T-cell (primary cell): ENCODE data around the gene SHC3. TPM values are rescaled to one million over a fixed set of nuclear protein-coding genes. Genes with fewer than 3 reads are reported as not detected.

Source experiments
- ATAC-seq, 4 experiments: fragments of 200-7000 bp in 3 of 4; fragments of 150-1000 bp in 1 of 4; cut with Tn5 transposase; replicated peaks in 1 of 4; 1 replicate in 3 of 4; 2 replicates in 1 of 4; pipeline ENCODE4 v1.10.0; 2021; ENCODE audit warnings: moderate library complexity in 3 of 4, mild to moderate bottlenecking in 2 of 4, moderate number of reproducible peaks in 1 of 4
- CTCF ChIA-PET, 2 donors: fragments of 300-600 bp; sonication (Branson Sonifier 250); formaldehyde crosslinking; loops; one replicate each; lab custom pipeline; 2022; ENCODE audit warnings: antibody characterized with exemption in 2 of 2; lab: Charles Lee
- POLR2A ChIA-PET, 2 donors: fragments of 300-600 bp; sonication (Branson Sonifier 250); formaldehyde crosslinking; loops; one replicate each; lab custom pipeline; 2022; ENCODE audit warnings: antibody characterized with exemption in 2 of 2; lab: Charles Lee
- DNase-seq, 35 experiments: peaks; one replicate each; pipeline versions ENCODE4 v3.0.0 to v3.0.0-alpha.2; 2013 to 2023
- H3K27ac ChIP-seq: one replicate; pipeline ENCODE4 v1.5.1; 2013; ENCODE audit warnings: low read length
- H3K27me3 ChIP-seq, 2 experiments: replicated peaks in 1 of 2; 1 replicate in 1 of 2; 2 replicates in 1 of 2; pipeline versions ENCODE4 v1.6.1 to v1.7.0; 2013; ENCODE audit warnings: low read length in 1 of 2, mixed read lengths in 1 of 2; ENCODE audit not compliant: control insufficient read depth in 2 of 2, insufficient read depth in 2 of 2; ENCODE audit errors: extremely low read depth in 1 of 2
- H3K36me3 ChIP-seq, 2 donors: 1 replicate in 1 of 2; 2 replicates in 1 of 2; pipeline versions ENCODE4 v1.6.1 to v1.7.0; 2013; ENCODE audit warnings: low read length in 1 of 2; ENCODE audit not compliant: control insufficient read depth in 2 of 2, insufficient read depth in 1 of 2; ENCODE audit errors: extremely low read depth in 1 of 2
- H3K4me1 ChIP-seq, 2 experiments: 1 replicate in 1 of 2; 2 replicates in 1 of 2; pipeline versions ENCODE4 v1.6.1 to v1.7.0; 2013; ENCODE audit warnings: low read length in 2 of 2, mixed read lengths in 1 of 2; ENCODE audit not compliant: insufficient read depth in 2 of 2, control insufficient read depth in 1 of 2; ENCODE audit errors: extremely low read depth in 1 of 2
- H3K4me3 ChIP-seq, 2 donors: 1 replicate in 1 of 2; 2 replicates in 1 of 2; pipeline versions ENCODE4 v1.5.1 to v1.7.0; 2013; ENCODE audit warnings: mild to moderate bottlenecking in 2 of 2, low read length in 1 of 2, moderate library complexity in 1 of 2; ENCODE audit not compliant: control insufficient read depth in 1 of 2; ENCODE audit errors: extremely low read depth in 1 of 2
- H3K9me3 ChIP-seq: 2 replicates; pipeline ENCODE4 v1.7.0; 2013
- H3K27ac Mint-ChIP-seq, 2 donors: one replicate each; pipeline ENCODE4 v1.8.0; 2020 to 2021; ENCODE audit warnings: mild to moderate bottlenecking in 2 of 2, mixed read lengths in 2 of 2
- H3K27me3 Mint-ChIP-seq, 2 donors: one replicate each; pipeline ENCODE4 v1.8.0; 2021 to 2022; ENCODE audit warnings: mixed read lengths in 2 of 2
- H3K36me3 Mint-ChIP-seq: one replicate; pipeline ENCODE4 v1.8.0; 2021; ENCODE audit warnings: mixed read lengths
- H3K4me1 Mint-ChIP-seq, 3 donors: one replicate each; pipeline ENCODE4 v1.8.0; 2020 to 2022; ENCODE audit warnings: mixed read lengths in 3 of 3, mild to moderate bottlenecking in 1 of 3
- H3K4me3 Mint-ChIP-seq, 3 donors: one replicate each; pipeline ENCODE4 v1.8.0; 2020 to 2022; ENCODE audit warnings: mild to moderate bottlenecking in 3 of 3, mixed read lengths in 3 of 3, moderate library complexity in 3 of 3
- H3K9me3 Mint-ChIP-seq, 3 donors: one replicate each; pipeline ENCODE4 v1.8.0; 2020 to 2022; ENCODE audit warnings: mixed read lengths in 3 of 3
- WGBS: methylation state at CpG from one replicate; pipeline ENCODE4 v1.1.5; 2013; ENCODE audit warnings: missing lambda C conversion rate; ENCODE audit not compliant: insufficient coverage; 5-methylcytosine and 5-hydroxymethylcytosine counted together
- total RNA-seq, 35 experiments: library from RNA in 6 of 35; stranded (reverse) in 6 of 35; fragments of 120-200 nt in 1 of 35; gene quantifications; one replicate each; pipeline versions ENCODE4 v1.2.1 to v1.2.4 and lab custom pipeline; 2013 to 2026

Gene SHC3
- total RNA-seq, 5 donors from 2014 or later (not counting 1 experiment from before 2014, with no cell fraction given), result 0.16 to 0.19 (median 0.18) TPM; not detected in 2

DNA sequence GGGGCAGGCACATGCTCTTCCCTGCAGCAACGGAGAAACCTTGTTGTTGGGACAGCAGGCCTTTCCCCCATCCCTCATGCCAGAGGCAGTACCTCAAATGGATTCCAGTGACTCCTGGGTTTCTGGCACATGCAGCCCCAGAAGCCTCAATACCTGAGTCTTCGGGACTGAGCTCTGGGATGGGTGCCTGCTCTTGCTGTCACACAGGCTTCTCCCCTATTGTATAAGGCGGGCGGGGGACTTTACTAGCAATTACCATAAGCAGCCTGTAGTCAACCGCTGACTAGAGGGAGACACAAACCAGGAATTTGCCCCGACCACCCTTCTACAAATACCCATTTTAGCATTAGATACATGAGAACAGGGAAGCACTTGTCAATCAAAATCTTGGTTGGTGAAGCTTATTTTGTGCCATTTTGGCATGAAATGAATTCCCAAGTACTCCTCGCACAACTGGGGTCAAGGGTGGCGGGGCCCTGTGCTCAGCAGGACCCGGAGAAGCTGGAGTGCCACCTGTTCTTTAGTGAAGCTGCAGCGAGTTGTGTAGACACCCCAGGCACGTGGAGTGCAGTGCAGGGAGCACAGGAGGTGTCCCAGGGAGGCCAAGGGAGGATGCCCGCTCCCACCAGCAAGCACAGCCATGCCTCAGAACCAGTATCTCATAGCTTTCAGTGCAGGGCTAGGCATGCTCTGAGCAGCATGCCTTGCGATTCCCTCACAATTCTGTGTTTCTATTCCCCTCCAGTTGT lies 166.2 kb downstream of the SHC3 start:
- Histone ChIP-seq H3K4me3 (no peak overlapping the region), H3K9me3 (no peaks in the 10 kb centered on the region), H3K27ac (no peak overlapping the region), H3K36me3 (no peaks in the 10 kb centered on the region), H3K27me3 (peaks cover 0 to 33% of the 10 kb centered on the region in 2 experiments), H3K4me1 (no peaks in the 10 kb centered on the region)
- Mint-ChIP-seq H3K4me1 (no peaks in the 10 kb centered on the region), H3K9me3 (no peaks in the 10 kb centered on the region), H3K36me3 (no peaks in the 10 kb centered on the region), H3K27ac (no peak overlapping the region), H3K4me3 (no peak overlapping the region), H3K27me3 (peaks cover 12 to 23% of the 10 kb centered on the region in 2 donors)
- 67% methylated on average over 4 of the region's 13 CpGs for WGBS
- DNase-seq (no peak), ATAC-seq (no peak)
- POLR2A ChIA-PET, result no interaction called here
- CTCF ChIA-PET, result interaction anchor here (0.6 kb wide), 2 partner anchors 35 to 851 kb away, joined by 3 to 8 read pairs; no protein-coding TSS in a partner anchor

DNA sequence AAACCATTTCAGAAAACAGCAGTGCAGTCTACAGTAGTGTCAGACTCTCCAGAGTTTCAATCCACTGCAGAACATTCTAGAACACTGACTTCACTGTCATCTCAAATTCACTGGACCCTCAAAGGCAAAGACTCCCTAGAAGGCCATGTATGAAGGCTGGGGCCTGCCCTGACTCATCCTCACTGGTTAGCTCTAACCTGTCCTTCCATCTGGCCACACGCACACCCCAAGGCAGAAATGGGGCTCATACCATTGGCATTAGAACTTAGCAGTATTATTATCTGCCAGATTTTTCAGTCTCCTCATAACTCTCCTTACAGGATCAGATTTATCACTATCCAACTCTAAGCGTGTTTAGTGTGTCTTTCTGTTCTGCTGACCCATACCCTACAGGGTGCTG lies 166.9 kb downstream of the SHC3 start:
- WGBS, result 66% methylated on average over 2 of the region's 2 CpGs
- no peaks in the 10 kb centered on the region for H3K36me3 ChIP-seq
- Mint-ChIP-seq H3K9me3 (no peaks in the 10 kb centered on the region), H3K4me3 (no peak overlapping the region), H3K4me1 (no peaks in the 10 kb centered on the region), H3K27me3 (peaks cover 12 to 25% of the 10 kb centered on the region in 2 donors), H3K36me3 (no peaks in the 10 kb centered on the region), H3K27ac (no peak overlapping the region)
- peaks cover 0 to 33% of the 10 kb centered on the region in 2 experiments for H3K27me3 ChIP-seq
- ATAC-seq (no peak), DNase-seq (no peak)
- no peak overlapping the region for H3K27ac ChIP-seq
- H3K4me3 ChIP-seq, result no peak overlapping the region
- H3K4me1 ChIP-seq, result no peaks in the 10 kb centered on the region
- no peaks in the 10 kb centered on the region for H3K9me3 ChIP-seq
- POLR2A ChIA-PET, result interaction anchor here in 1 of 2 donors (0.6 kb wide), 1 partner anchor 27 kb away, joined by 5 read pairs; no protein-coding TSS in a partner anchor
- CTCF ChIA-PET, result no interaction called here

DNA sequence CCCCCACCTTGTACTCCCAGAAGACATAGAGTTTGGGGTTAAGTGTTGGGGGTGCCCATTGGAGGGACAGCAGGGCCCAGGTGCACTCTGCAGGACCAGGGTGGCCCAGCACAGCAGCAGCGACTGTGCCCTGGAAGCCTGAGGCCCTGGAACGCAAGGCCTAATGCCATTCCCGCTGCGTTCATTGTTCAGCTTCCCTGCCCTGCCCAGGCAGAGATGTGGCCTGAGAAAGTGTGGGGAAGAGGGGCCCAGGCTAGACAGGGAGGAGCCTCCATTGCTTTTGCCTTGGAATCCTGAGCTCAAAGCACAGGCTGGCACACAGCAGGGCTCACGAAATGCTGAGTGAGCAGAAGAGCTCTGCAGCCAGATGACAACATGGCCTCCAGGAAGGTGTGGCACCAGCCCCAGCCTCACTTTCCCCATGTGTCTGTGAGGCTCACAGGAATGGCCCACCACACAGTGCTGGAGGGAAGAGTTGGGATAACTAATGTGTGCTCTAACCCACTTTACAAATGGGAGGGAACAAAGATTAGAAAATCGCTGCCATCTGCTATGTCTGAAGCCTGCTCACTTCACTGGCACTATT lies 168.0 kb downstream of the SHC3 start:
- Histone ChIP-seq H3K27me3 (peaks cover 0 to 33% of the 10 kb centered on the region in 2 experiments), H3K4me3 (no peak overlapping the region), H3K36me3 (no peaks in the 10 kb centered on the region), H3K27ac (no peak overlapping the region), H3K4me1 (no peaks in the 10 kb centered on the region), H3K9me3 (no peaks in the 10 kb centered on the region)
- ATAC-seq (no peak), DNase-seq (no peak)
- CTCF ChIA-PET, result no interaction called here
- no peaks in the 10 kb centered on the region for H3K9me3 Mint-ChIP-seq
- no peak overlapping the region for H3K27ac Mint-ChIP-seq
- no peaks in the 10 kb centered on the region for H3K4me1 Mint-ChIP-seq
- 95% methylated on average over 5 of the region's 6 CpGs for WGBS
- H3K27me3 Mint-ChIP-seq, result peaks cover 13 to 26% of the 10 kb centered on the region in 2 donors
- no peaks in the 10 kb centered on the region for H3K36me3 Mint-ChIP-seq
- H3K4me3 Mint-ChIP-seq, result no peak overlapping the region
- POLR2A ChIA-PET, result no interaction called here

DNA sequence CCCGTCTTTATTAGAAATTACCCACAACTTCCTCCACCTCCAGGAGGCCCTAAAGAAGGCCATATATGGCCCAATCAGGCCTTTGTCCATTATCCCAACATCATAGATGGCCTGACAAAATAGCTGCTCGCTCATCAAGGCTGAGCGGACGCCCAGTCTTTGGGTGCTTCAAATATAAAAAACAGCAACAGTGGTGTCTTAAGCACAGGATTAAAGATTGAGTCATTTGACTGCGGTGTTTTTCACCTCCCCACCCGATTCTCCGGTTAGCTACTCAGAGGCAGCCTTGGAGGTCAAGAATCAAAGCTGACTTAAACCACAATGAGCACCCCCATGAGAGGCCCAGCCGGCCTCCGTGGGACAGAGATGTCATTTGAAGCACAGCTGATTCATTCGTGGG lies 168.6 kb downstream of the SHC3 start:
- H3K4me3 Mint-ChIP-seq, result no peak overlapping the region
- H3K9me3 ChIP-seq, result no peaks in the 10 kb centered on the region
- no peak overlapping the region for H3K4me3 ChIP-seq
- 55% methylated on average over 7 of the region's 10 CpGs for WGBS
- no peak overlapping the region for H3K27ac Mint-ChIP-seq
- H3K4me1 Mint-ChIP-seq, result no peaks in the 10 kb centered on the region
- no peak overlapping the region for H3K27ac ChIP-seq
- ATAC-seq (no peak), DNase-seq (no peak)
- no peaks in the 10 kb centered on the region for H3K36me3 ChIP-seq
- no peaks in the 10 kb centered on the region for H3K4me1 ChIP-seq
- H3K27me3 ChIP-seq, result peaks cover 0 to 33% of the 10 kb centered on the region in 2 experiments
- no peaks in the 10 kb centered on the region for H3K36me3 Mint-ChIP-seq
- CTCF ChIA-PET, result no interaction called here
- H3K9me3 Mint-ChIP-seq, result no peaks in the 10 kb centered on the region
- H3K27me3 Mint-ChIP-seq, result peaks cover 11 to 20% of the 10 kb centered on the region in 2 donors
- POLR2A ChIA-PET, result no interaction called here

DNA sequence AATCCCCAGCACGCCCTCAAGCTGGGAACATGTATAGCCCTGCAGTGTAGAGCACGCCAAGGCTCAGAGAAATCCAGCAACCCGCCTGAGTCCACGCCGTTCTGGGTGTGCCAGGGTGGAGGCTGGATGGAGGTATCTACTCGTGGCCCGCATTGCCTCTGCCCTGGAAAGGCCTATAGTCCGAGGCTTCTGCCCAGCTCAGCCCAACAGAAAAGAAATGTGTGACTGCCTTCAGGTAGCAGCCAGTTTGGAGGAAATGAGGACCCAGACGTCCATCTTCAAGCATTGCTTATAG lies 169.1 kb downstream of the SHC3 start:
- Histone ChIP-seq H3K36me3 (no peaks in the 10 kb centered on the region), H3K4me1 (no peaks in the 10 kb centered on the region), H3K27ac (no peak overlapping the region), H3K4me3 (no peak overlapping the region), H3K27me3 (peaks cover 0 to 32% of the 10 kb centered on the region in 2 experiments), H3K9me3 (no peaks in the 10 kb centered on the region)
- WGBS, result 83% methylated on average over 9 of the region's 9 CpGs
- Mint-ChIP-seq H3K9me3 (no peaks in the 10 kb centered on the region), H3K27ac (no peak overlapping the region), H3K4me1 (no peaks in the 10 kb centered on the region), H3K4me3 (no peak overlapping the region), H3K27me3 (peaks cover 8 to 16% of the 10 kb centered on the region in 2 donors), H3K36me3 (no peaks in the 10 kb centered on the region)
- CTCF ChIA-PET, result no interaction called here
- ATAC-seq, result no peak
- DNase-seq, result no peak
- POLR2A ChIA-PET, result no interaction called here

DNA sequence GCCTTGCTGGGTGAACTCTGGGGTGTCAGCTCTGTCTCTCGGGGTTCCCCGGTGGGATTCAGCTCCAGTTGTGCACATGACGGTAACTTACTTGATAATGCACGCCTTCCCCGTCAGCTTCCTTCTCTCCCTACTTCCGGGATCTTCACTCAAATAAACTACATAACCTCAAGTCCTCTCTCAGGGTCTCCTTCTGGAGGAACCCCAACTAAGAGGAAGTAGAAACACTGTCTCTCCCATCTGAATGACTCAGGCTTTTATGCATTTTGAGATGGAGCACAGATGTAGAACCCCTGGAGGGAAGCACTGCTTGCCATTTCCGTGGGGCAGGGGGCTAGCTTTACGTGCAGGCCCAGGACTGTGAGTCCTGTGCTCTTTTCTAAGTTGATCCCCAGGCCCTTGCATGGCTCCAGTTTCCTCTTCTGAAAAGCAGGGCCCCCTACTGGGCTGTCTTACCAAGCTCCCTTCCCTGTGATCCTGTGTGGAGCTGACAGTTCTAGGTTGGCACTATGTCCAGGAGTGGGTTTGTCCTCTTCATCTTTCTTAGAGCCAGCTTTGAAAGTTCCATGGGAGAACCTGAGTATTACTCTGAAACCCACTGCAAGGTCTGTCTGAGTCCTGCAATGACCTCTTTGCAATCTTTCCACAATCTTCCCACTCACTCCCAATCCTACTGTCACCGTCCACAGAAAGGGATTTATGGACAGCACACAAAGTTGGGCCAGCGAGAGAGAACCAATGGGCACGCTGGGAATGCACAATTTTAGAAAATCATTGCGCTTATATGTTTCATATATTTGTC lies 169.7 kb downstream of the SHC3 start:
- Histone ChIP-seq H3K27me3 (peaks cover 0 to 27% of the 10 kb centered on the region in 2 experiments), H3K9me3 (no peaks in the 10 kb centered on the region), H3K4me1 (no peaks in the 10 kb centered on the region), H3K4me3 (no peak overlapping the region), H3K27ac (no peak overlapping the region), H3K36me3 (no peaks in the 10 kb centered on the region)
- Mint-ChIP-seq H3K27ac (no peak overlapping the region), H3K36me3 (no peaks in the 10 kb centered on the region), H3K9me3 (no peaks in the 10 kb centered on the region), H3K4me3 (no peak overlapping the region), H3K4me1 (no peaks in the 10 kb centered on the region), H3K27me3 (peaks cover 7 to 14% of the 10 kb centered on the region in 2 donors)
- POLR2A ChIA-PET, result no interaction called here
- CTCF ChIA-PET, result no interaction called here
- WGBS, result 77% methylated on average over 9 of the region's 12 CpGs
- no peak for DNase-seq
- no peak for ATAC-seq
